Cardiac muscle cell (in vitro differentiated cells and primary cell): ENCODE measurements around the gene RCL1. TPM values are rescaled to one million over a fixed set of nuclear protein-coding genes. Genes with fewer than 3 reads are reported as not detected.

Source experiments
- DNase-seq, 2 donors: peaks; one replicate each; pipeline versions ENCODE4 v3.0.0 to v3.0.0-alpha.2; 2010 to 2017; ENCODE audit warnings: low read depth in 1 of 2, low spot score in 1 of 2
- H3K27ac ChIP-seq: fragments of 200-600 bp; sonication (generic); 2 replicates; pipeline ENCODE4 v1.5.1; 2016
- H3K27me3 ChIP-seq: fragments of 200-600 bp; sonication (generic); 2 replicates; pipeline ENCODE4 v1.6.0; 2016; ENCODE audit warnings: control low read depth
- H3K36me3 ChIP-seq: fragments of 200-600 bp; sonication (generic); 2 replicates; pipeline ENCODE4 v1.5.1; 2016; ENCODE audit warnings: control low read depth
- H3K4me1 ChIP-seq: fragments of 200-600 bp; sonication (generic); 2 replicates; pipeline ENCODE4 v1.8.1; 2017; ENCODE audit warnings: low read depth, mild to moderate bottlenecking, mixed run types
- H3K4me3 ChIP-seq: fragments of 200-600 bp; sonication (generic); 2 replicates; pipeline ENCODE4 v1.5.1; 2016; ENCODE audit warnings: mild to moderate bottlenecking
- H3K9me3 ChIP-seq: fragments of 200-600 bp; sonication (generic); 2 replicates; pipeline ENCODE4 v1.5.1; 2017; ENCODE audit warnings: low read depth, mild to moderate bottlenecking, control low read depth
- CTCF ChIP-seq: IDR thresholded peaks from 2 replicates; pipeline ENCODE4 v1.5.1; 2012; ENCODE audit warnings: low read depth, mild to moderate bottlenecking, low read length
- polyA plus RNA-seq: library from polyadenylated mRNA; unstranded; fragments of >200 nt; fragmentation: Nextera tagmentation; extraction: Ambion mirVana; gene quantifications from 2 replicates; pipeline ENCODE4 v1.2.1, GENCODE V29; 2016
- total RNA-seq: library from RNA; depleted of rRNA; stranded (reverse); fragments of >200 nt; gene quantifications from 2 replicates; pipeline ENCODE4 v1.2.3, GENCODE V29; 2016

Gene RCL1
- total and polyA plus RNA-seq, 2 experiments from 2014 or later = 15.1 to 17.9 TPM

GRCh38 chr9:4830699-4831098 is 38.0 kb downstream of the RCL1 start:
- no peak for DNase-seq
- Histone ChIP-seq H3K36me3 (no peaks in the 10 kb centered on the region), H3K27me3 (no peaks in the 10 kb centered on the region), H3K9me3 (no peaks in the 10 kb centered on the region), H3K27ac (no peak overlapping the region), H3K4me1 (peaks cover 5% of the 10 kb centered on the region), H3K4me3 (no peak overlapping the region)
- no peak for TF ChIP-seq CTCF

- TF ChIP-seq CTCF = no peak
Observed at GRCh38 chr9:4831119-4831518, 38.4 kb downstream of the RCL1 start.

GRCh38 chr9:4831944-4832343 is 39.2 kb downstream of the RCL1 start:
- peaks cover 5% of the 10 kb centered on the region for H3K4me1 ChIP-seq
- no peaks in the 10 kb centered on the region for H3K36me3 ChIP-seq
- no peaks in the 10 kb centered on the region for H3K27me3 ChIP-seq
- H3K27ac ChIP-seq = no peak overlapping the region
- H3K9me3 ChIP-seq = no peaks in the 10 kb centered on the region
- peak in 1 of 2 donors; percentile 28 for DNase-seq
- no peak for TF ChIP-seq CTCF
- H3K4me3 ChIP-seq = no peak overlapping the region

More at GRCh38 chr9:4831119-4831518, 38.4 kb downstream of the RCL1 start:
- peaks cover 5% of the 10 kb centered on the region for H3K4me1 ChIP-seq
- H3K36me3 ChIP-seq = no peaks in the 10 kb centered on the region
- H3K27me3 ChIP-seq = no peaks in the 10 kb centered on the region
- no peaks in the 10 kb centered on the region for H3K9me3 ChIP-seq
- no peak overlapping the region for H3K27ac ChIP-seq
- H3K4me3 ChIP-seq = no peak overlapping the region
- DNase-seq = no peak

GRCh38 chr9:4832786-4833579 is 40.2 kb downstream of the RCL1 start:
- H3K9me3 ChIP-seq = no peaks in the 10 kb centered on the region
- peak in 1 of 2 donors; percentile 92 for DNase-seq
- H3K27ac ChIP-seq = no peak overlapping the region
- H3K4me3 ChIP-seq = no peak overlapping the region
- no peaks in the 10 kb centered on the region for H3K36me3 ChIP-seq
- H3K4me1 ChIP-seq = peaks cover 5% of the 10 kb centered on the region
- H3K27me3 ChIP-seq = no peaks in the 10 kb centered on the region
- TF ChIP-seq CTCF = no peak

- Histone ChIP-seq H3K4me1 (peaks cover 5% of the 10 kb centered on the region), H3K27ac (no peak overlapping the region), H3K4me3 (no peak overlapping the region), H3K9me3 (no peaks in the 10 kb centered on the region), H3K27me3 (no peaks in the 10 kb centered on the region), H3K36me3 (no peaks in the 10 kb centered on the region)
- DNase-seq = peak in 1 of 2 donors; percentile 45
- TF ChIP-seq CTCF = no peak
Observed at GRCh38 chr9:4833781-4834560, 41.2 kb downstream of the RCL1 start.
